HFFc6 (cell line): Measurements from ENCODE around the gene SMIM35. TPM values are rescaled to one million over a fixed set of nuclear protein-coding genes. Genes with fewer than 3 reads are reported as not detected.

Experiments used
- DNase-seq: peaks from one replicate; pipeline ENCODE4 v3.0.0-alpha.2; 2018
- H3K27ac Mint-ChIP-seq: 2 replicates; pipeline ENCODE4 v1.8.0; 2020; ENCODE audit warnings: mild to moderate bottlenecking, mixed read lengths
- H3K27me3 Mint-ChIP-seq: 2 replicates; pipeline ENCODE4 v1.8.0; 2021; ENCODE audit warnings: mild to moderate bottlenecking, moderate library complexity, mixed read lengths; ENCODE audit not compliant: insufficient read depth
- H3K36me3 Mint-ChIP-seq: 2 replicates; pipeline ENCODE4 v1.8.0; 2021; ENCODE audit warnings: low read depth, mixed read lengths
- H3K4me1 Mint-ChIP-seq: 2 replicates; pipeline ENCODE4 v1.8.0; 2020; ENCODE audit warnings: low read depth, mixed read lengths
- H3K4me3 Mint-ChIP-seq: 2 replicates; pipeline ENCODE4 v1.8.0; 2020; ENCODE audit warnings: mild to moderate bottlenecking, moderate library complexity, mixed read lengths
- H3K9me3 Mint-ChIP-seq: 2 replicates; pipeline ENCODE4 v1.8.0; 2020; ENCODE audit warnings: mild to moderate bottlenecking, mixed read lengths
- total RNA-seq, 6 experiments: library from RNA; stranded (reverse); fragmentation: NEBNext Ultra II Directional; extraction: Animal tissue kit (Norgen Biotek cat#: 25700); gene quantifications; 2 replicates in 1 of 6; 3 replicates in 5 of 6; pipeline ENCODE4 v1.2.3, GENCODE V29; 2021
- TF ChIP-seq, protein P1 (sequence below): fragments of 200-600 bp; sonication (generic); IDR thresholded peaks from 2 replicates; pipeline ENCODE4 v1.5.0; 2021; ENCODE audit warnings: antibody characterized with exemption, mild to moderate bottlenecking

The SMIM35 gene
- total RNA-seq, 6 experiments from 2014 or later, result not detected

DNA sequence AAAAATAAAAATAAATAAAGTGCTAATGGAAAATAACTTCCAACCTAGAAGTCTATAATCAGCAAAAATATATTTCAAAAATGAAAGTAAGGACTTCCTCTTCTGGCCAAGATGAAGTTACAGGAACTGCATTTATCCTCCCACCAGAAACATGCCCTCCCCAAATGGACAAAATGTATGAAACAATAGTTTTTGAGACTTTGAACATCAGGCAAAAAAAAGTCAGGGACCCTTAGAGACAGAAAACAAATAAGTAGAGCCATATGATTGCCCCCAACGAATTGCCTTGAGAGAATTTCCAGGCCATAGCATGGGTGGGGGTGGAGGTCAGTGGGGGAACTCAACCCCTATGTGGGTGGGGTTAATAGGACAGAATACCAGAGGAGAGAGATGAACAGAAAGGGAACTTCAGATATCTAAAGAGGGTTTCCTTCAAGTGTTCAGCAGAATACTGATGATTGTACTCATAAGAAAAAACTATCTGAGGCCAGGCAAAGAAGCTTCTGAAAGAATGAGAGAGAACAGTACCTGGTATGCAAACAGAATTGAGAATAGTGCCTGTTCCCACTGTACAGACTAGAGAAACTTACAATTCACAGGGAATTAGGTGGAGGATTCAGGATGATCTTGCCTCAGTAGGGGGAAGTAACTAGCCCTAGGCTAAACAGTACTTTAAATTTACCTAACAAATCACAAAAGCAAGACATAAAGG, 127.2 kb downstream of the SMIM35 start:
- TF ChIP-seq, protein P1, sequence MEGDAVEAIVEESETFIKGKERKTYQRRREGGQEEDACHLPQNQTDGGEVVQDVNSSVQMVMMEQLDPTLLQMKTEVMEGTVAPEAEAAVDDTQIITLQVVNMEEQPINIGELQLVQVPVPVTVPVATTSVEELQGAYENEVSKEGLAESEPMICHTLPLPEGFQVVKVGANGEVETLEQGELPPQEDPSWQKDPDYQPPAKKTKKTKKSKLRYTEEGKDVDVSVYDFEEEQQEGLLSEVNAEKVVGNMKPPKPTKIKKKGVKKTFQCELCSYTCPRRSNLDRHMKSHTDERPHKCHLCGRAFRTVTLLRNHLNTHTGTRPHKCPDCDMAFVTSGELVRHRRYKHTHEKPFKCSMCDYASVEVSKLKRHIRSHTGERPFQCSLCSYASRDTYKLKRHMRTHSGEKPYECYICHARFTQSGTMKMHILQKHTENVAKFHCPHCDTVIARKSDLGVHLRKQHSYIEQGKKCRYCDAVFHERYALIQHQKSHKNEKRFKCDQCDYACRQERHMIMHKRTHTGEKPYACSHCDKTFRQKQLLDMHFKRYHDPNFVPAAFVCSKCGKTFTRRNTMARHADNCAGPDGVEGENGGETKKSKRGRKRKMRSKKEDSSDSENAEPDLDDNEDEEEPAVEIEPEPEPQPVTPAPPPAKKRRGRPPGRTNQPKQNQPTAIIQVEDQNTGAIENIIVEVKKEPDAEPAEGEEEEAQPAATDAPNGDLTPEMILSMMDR, result no peak
- Mint-ChIP-seq H3K9me3 (no peaks in the 10 kb centered on the region), H3K27ac (no peak overlapping the region), H3K4me3 (no peak overlapping the region), H3K4me1 (no peaks in the 10 kb centered on the region), H3K36me3 (no peaks in the 10 kb centered on the region), H3K27me3 (peaks cover 10% of the 10 kb centered on the region)
- no peak for DNase-seq

DNA sequence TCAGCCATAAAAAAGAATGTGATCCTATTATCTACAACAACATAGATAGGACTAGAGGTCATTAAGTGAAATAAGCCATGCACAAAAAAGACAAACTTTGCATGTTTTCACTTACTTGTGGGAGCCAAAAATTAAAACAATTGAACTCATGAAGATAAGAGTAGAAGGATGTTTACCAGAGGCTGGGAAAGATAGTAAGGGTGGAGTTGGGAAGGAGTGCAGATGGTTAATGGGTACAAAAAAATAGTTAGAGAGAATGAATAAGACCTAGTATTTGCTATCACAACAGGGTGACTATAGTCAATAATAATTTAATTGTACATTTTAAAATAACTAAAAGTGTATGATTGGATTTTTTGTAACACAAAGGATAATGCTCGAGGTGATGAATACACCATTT, 127.8 kb downstream of the SMIM35 start:
- TF ChIP-seq, protein P1, result no peak
- H3K36me3 Mint-ChIP-seq, result no peaks in the 10 kb centered on the region
- H3K9me3 Mint-ChIP-seq, result no peaks in the 10 kb centered on the region
- H3K27me3 Mint-ChIP-seq, result peaks cover 15% of the 10 kb centered on the region
- no peak overlapping the region for H3K27ac Mint-ChIP-seq
- DNase-seq, result no peak
- no peaks in the 10 kb centered on the region for H3K4me1 Mint-ChIP-seq
- H3K4me3 Mint-ChIP-seq, result no peak overlapping the region

Other genes starting within 250 kb of the SMIM35 start
- not detected for gene FXYD6, start 210.3 kb downstream of the SMIM35 start, total RNA-seq
- gene TMPRSS13, start 157.6 kb downstream of the SMIM35 start, total RNA-seq, result not detected
- not detected for gene IL10RA, start 100.6 kb downstream of the SMIM35 start, total RNA-seq
- gene TMPRSS4, start 9.9 kb downstream of the SMIM35 start, total RNA-seq, result not detected
- gene SCN4B, start 65.9 kb upstream of the SMIM35 start, total RNA-seq, result under 1 TPM in 2 of 6 experiments, not detected in 4; 0.07 to 0.10 TPM
- not detected for gene SCN2B, start 89.7 kb upstream of the SMIM35 start, total RNA-seq
- gene JAML, start 138.0 kb upstream of the SMIM35 start, total RNA-seq, result not detected
- under 1 TPM in 2 of 6 experiments, not detected in 4; 0.21 to 0.33 TPM for gene MPZL3, start 165.4 kb upstream of the SMIM35 start, total RNA-seq
- not detected for gene MPZL2, start 177.3 kb upstream of the SMIM35 start, total RNA-seq
- gene CD3E, start 217.8 kb upstream of the SMIM35 start, total RNA-seq, result not detected